Measurements from ENCODE around the gene NPLOC4.

Gene NPLOC4

DNA sequence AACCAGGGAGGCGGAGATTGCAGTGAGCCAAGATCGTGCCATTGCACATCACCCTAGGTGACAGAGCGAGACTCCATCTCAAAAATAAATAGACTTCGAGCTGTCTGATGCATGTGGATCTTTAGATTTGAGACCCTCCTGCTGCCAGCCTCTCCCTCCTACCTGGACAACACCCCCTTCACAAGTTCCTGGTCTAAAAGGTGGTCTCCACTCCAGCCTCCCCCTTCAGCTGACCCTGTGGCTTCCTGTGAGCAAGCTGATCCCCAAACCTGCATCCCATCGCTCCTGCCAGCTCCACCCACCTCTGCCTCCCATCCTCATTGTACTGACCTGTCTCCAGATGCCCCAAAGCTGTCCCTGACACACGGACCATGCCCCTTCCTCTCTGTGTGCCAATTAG lies 57.6 kb downstream of the NPLOC4 start:
- Histone ChIP-seq H3K9me3 (ENCODE audit: control insufficient read depth, low read length) (no peaks in the 10 kb centered on the region), H3K27ac (ENCODE audit: insufficient read depth, low read length, poor library complexity, severe bottlenecking) (no peak overlapping the region), H3K4me3 (ENCODE audit: insufficient read depth, low read depth, low read length, poor library complexity, severe bottlenecking) (no peak overlapping the region), H3K27me3 (replicated peaks; ENCODE audit: control insufficient read depth, insufficient read depth, low read length, poor library complexity, severe bottlenecking) (no peaks in the 10 kb centered on the region), H3K4me1 (ENCODE audit: control insufficient read depth, insufficient read depth, low read length, poor library complexity, severe bottlenecking) (no peaks in the 10 kb centered on the region), H3K36me3 (ENCODE audit: control insufficient read depth, insufficient read depth, low read length) (peaks cover 35% of the 10 kb centered on the region)
- no peak for DNase-seq

DNA sequence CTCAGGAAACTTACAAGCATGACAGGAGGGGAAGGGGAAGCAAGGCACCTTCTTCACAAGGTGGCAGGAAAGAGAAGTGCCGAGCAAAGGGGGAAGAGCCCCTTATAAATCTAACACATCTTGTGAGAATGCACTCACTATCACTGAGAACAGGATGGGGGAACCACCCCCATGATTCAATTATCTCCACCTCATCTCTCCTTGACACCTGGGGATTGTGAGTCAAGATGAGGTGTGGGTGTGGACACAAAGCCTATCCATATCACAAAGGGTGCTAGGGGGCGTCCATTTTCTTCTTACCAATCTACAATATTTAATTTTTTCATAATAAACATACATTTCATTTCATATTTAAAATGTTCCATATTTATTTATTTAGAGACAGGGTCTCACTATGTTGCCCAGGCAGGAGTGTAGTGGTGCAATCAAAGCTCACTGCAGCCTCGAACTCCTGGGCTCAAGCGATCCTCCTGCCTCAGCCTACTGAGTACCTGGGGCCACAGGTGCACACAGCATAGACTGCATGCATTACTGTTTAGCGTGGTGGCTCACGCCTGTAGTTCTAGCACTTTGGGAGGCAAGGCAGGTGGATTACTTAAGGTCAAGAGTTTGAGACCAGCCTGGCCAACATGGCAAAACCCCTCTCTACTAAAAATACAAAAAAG lies 58.2 kb downstream of the NPLOC4 start:
- DNase-seq: no peak
- H3K4me3 ChIP-seq (ENCODE audit: insufficient read depth, low read depth, low read length, poor library complexity, severe bottlenecking): no peak overlapping the region
- H3K36me3 ChIP-seq (ENCODE audit: control insufficient read depth, insufficient read depth, low read length): peaks cover 35% of the 10 kb centered on the region
- no peak overlapping the region for H3K27ac ChIP-seq (ENCODE audit: insufficient read depth, low read length, poor library complexity, severe bottlenecking)
- no peaks in the 10 kb centered on the region for H3K27me3 ChIP-seq (replicated peaks; ENCODE audit: control insufficient read depth, insufficient read depth, low read length, poor library complexity, severe bottlenecking)
- no peaks in the 10 kb centered on the region for H3K9me3 ChIP-seq (ENCODE audit: control insufficient read depth, low read length)
- no peaks in the 10 kb centered on the region for H3K4me1 ChIP-seq (ENCODE audit: control insufficient read depth, insufficient read depth, low read length, poor library complexity, severe bottlenecking)

DNA sequence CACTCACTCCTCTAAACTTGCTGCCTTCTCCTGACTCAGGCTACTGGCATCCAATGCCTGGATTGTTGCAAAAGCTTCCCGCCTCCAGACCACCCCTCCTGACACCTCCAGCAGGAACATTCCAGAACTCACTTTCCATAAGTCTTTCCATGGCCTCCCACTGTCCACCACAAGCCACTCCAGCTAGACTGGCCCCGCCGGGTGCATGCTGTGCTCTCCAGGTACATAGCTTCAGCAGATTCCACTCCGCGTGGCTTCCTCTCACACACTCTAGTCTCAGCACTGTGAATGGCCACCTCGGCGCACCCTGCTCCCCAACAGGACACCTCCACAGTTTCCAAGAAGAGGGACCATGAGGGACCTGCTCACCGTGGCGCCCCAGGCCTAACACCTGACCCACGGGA lies 58.9 kb downstream of the NPLOC4 start:
- H3K27me3 ChIP-seq (replicated peaks; ENCODE audit: control insufficient read depth, insufficient read depth, low read length, poor library complexity, severe bottlenecking): no peaks in the 10 kb centered on the region
- no peak overlapping the region for H3K4me3 ChIP-seq (ENCODE audit: insufficient read depth, low read depth, low read length, poor library complexity, severe bottlenecking)
- H3K27ac ChIP-seq (ENCODE audit: insufficient read depth, low read length, poor library complexity, severe bottlenecking): no peak overlapping the region
- H3K4me1 ChIP-seq (ENCODE audit: control insufficient read depth, insufficient read depth, low read length, poor library complexity, severe bottlenecking): no peaks in the 10 kb centered on the region
- no peak for DNase-seq
- H3K9me3 ChIP-seq (ENCODE audit: control insufficient read depth, low read length): no peaks in the 10 kb centered on the region
- H3K36me3 ChIP-seq (ENCODE audit: control insufficient read depth, insufficient read depth, low read length): peaks cover 32% of the 10 kb centered on the region

DNA sequence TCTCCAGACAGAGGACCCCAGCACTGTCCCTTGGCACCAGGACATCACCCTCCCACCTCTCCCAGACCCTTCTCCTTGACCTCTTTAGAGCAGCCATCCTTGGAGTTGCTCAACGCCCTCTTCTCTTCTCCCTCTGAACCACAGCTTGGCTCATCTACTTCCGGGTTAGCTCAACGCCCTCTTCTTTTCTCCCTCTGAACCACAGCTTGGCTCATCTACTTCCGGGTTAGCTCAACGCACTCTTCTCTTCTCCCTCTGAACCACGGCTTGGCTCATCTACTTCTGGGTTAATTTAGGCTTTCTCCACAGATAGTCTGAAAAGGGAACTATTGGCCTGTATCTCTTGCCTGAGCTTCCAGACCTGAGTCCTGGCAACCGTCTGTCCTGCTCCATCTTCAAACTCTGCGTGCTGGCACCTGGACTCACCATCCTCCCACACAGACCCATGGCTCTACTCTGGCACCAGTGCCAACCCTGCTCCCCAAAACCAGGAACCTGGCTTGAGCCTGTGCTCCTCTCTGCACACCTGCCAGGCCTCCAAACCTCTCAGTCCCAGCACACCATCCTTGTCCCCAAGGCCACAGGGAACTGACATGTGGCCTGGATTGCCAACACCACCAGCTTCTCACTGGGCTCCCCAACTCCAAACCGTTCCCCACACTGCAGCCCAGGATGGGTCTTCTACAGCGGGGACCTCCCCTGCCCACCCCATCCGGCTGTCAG lies 59.5 kb downstream of the NPLOC4 start:
- no peaks in the 10 kb centered on the region for H3K27me3 ChIP-seq (replicated peaks; ENCODE audit: control insufficient read depth, insufficient read depth, low read length, poor library complexity, severe bottlenecking)
- peaks cover 26% of the 10 kb centered on the region for H3K36me3 ChIP-seq (ENCODE audit: control insufficient read depth, insufficient read depth, low read length)
- no peaks in the 10 kb centered on the region for H3K4me1 ChIP-seq (ENCODE audit: control insufficient read depth, insufficient read depth, low read length, poor library complexity, severe bottlenecking)
- no peak for DNase-seq
- H3K27ac ChIP-seq (ENCODE audit: insufficient read depth, low read length, poor library complexity, severe bottlenecking): no peak overlapping the region
- H3K4me3 ChIP-seq (ENCODE audit: insufficient read depth, low read depth, low read length, poor library complexity, severe bottlenecking): no peak overlapping the region
- H3K9me3 ChIP-seq (ENCODE audit: control insufficient read depth, low read length): no peaks in the 10 kb centered on the region

DNA sequence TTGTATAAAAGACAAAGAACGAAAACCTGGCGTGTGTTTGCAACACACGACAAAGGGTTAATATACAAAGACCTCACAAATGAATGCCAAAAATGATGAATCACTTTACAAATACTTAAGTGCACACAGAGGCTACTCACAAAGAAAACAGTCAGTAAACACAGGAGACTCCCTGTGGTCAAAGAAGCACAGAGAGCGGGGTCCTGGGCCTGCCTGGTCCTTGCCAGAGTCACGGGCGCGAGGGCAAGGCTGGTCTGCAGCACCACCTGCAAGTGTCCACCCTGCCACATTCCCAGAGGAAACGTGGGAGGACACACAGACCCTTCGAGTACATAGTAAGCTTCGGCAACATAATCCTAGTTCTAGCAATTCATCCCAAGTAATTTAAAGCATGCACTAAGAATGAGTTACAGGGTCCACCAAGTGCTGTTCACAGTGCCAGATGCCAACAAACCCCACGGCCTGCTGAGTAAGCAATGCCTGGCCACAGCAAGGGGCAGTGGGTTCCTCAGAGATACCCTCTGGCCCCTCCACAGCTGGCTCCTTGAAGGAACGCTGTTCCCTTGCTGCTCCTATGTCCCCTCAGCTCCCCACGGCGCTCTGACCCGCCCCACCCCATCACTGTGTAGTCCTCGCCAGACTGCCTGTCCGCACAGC lies 60.2 kb downstream of the NPLOC4 start:
- Histone ChIP-seq H3K36me3 (ENCODE audit: control insufficient read depth, insufficient read depth, low read length) (peaks cover 22% of the 10 kb centered on the region), H3K9me3 (ENCODE audit: control insufficient read depth, low read length) (no peaks in the 10 kb centered on the region), H3K4me3 (ENCODE audit: insufficient read depth, low read depth, low read length, poor library complexity, severe bottlenecking) (no peak overlapping the region), H3K4me1 (ENCODE audit: control insufficient read depth, insufficient read depth, low read length, poor library complexity, severe bottlenecking) (no peaks in the 10 kb centered on the region), H3K27me3 (replicated peaks; ENCODE audit: control insufficient read depth, insufficient read depth, low read length, poor library complexity, severe bottlenecking) (no peaks in the 10 kb centered on the region), H3K27ac (ENCODE audit: insufficient read depth, low read length, poor library complexity, severe bottlenecking) (no peak overlapping the region)
- DNase-seq: no peak

DNA sequence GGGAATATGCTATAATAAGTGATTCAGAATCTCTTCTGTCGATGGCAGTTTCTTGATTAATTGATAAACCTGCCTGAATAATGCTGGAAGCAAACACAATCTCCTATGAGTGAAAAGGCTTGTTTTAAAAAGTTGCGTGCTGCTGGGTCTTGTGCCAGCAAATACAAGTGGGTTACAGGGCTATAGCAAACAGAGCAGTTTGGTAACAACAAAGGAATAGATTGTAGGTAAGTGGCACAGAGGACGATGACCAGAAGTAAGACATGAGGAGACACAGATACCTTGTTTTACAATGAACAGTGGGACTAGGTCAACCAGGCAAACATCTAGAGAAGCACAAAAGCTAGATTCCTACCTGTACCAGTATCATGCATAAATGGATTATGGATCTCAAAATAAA lies 61.1 kb downstream of the NPLOC4 start:
- Histone ChIP-seq H3K4me1 (ENCODE audit: control insufficient read depth, insufficient read depth, low read length, poor library complexity, severe bottlenecking) (no peaks in the 10 kb centered on the region), H3K4me3 (ENCODE audit: insufficient read depth, low read depth, low read length, poor library complexity, severe bottlenecking) (no peak overlapping the region), H3K27ac (ENCODE audit: insufficient read depth, low read length, poor library complexity, severe bottlenecking) (no peak overlapping the region), H3K36me3 (ENCODE audit: control insufficient read depth, insufficient read depth, low read length) (peaks cover 27% of the 10 kb centered on the region), H3K9me3 (ENCODE audit: control insufficient read depth, low read length) (no peaks in the 10 kb centered on the region), H3K27me3 (replicated peaks; ENCODE audit: control insufficient read depth, insufficient read depth, low read length, poor library complexity, severe bottlenecking) (no peaks in the 10 kb centered on the region)
- DNase-seq: no peak

DNA sequence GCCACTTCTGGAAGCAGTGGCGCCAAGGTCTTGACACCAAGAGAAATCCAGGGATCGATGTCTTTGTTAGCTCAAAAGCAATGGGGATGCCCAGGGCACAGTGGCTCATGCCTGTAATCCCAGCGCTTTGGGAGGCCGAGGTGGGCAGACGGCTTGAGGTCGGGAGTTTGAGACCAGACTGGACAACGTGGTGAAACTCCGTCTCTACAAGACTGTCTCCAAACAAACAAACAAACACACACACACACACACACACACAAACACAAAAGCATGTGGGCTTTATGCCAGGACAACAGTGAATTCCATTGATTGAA lies 62.3 kb downstream of the NPLOC4 start:
- Histone ChIP-seq H3K27ac (ENCODE audit: insufficient read depth, low read length, poor library complexity, severe bottlenecking) (no peak overlapping the region), H3K36me3 (ENCODE audit: control insufficient read depth, insufficient read depth, low read length) (peaks cover 34% of the 10 kb centered on the region), H3K4me3 (ENCODE audit: insufficient read depth, low read depth, low read length, poor library complexity, severe bottlenecking) (no peak overlapping the region), H3K9me3 (ENCODE audit: control insufficient read depth, low read length) (no peaks in the 10 kb centered on the region), H3K4me1 (ENCODE audit: control insufficient read depth, insufficient read depth, low read length, poor library complexity, severe bottlenecking) (no peaks in the 10 kb centered on the region), H3K27me3 (replicated peaks; ENCODE audit: control insufficient read depth, insufficient read depth, low read length, poor library complexity, severe bottlenecking) (no peaks in the 10 kb centered on the region)
- no peak for DNase-seq

DNA sequence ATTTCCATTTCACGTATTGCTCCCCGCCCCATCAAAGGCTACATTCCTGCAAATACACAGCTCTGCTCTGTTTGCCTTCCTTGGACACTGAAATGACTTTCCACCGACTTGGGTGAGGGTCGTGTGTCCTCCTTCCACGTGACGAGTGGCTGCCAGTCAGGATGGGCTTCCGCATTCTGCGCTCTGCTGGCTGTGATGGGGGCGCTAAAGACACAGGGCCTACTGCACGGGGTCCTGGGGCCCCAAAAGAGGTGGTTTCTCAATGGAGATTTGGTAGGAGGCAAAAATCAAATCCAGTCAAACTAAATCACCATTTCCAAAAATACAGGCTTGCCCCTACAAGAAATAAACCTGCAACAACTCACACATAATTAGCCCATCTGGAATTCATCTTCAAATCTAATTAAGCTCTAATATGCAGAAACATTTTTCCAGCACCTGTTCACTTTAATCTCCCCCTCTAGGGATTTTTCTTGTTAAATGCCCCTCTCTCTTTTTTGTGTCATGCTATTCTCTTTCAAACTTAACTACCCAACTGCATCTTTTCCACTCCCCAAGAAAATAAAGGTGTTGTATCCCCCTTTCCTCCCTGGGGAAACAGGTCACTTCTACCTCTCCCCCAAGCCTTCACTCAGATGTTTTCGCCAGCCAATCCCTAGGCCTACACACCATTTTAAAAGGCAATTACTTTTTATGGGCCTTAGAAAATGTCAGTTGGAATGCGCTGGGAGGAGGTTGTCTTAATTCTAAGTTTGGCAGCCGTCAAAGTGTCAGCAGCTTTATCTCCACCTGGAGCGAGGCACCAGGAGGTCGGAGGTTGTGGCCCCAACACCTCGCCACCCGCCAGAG lies 62.9 kb downstream of the NPLOC4 start:
- Histone ChIP-seq H3K36me3 (ENCODE audit: control insufficient read depth, insufficient read depth, low read length) (peaks cover 39% of the 10 kb centered on the region), H3K27me3 (replicated peaks; ENCODE audit: control insufficient read depth, insufficient read depth, low read length, poor library complexity, severe bottlenecking) (no peaks in the 10 kb centered on the region), H3K27ac (ENCODE audit: insufficient read depth, low read length, poor library complexity, severe bottlenecking) (no peak overlapping the region), H3K4me3 (ENCODE audit: insufficient read depth, low read depth, low read length, poor library complexity, severe bottlenecking) (no peak overlapping the region), H3K9me3 (ENCODE audit: control insufficient read depth, low read length) (no peaks in the 10 kb centered on the region), H3K4me1 (ENCODE audit: control insufficient read depth, insufficient read depth, low read length, poor library complexity, severe bottlenecking) (no peaks in the 10 kb centered on the region)
- no peak for DNase-seq

DNA sequence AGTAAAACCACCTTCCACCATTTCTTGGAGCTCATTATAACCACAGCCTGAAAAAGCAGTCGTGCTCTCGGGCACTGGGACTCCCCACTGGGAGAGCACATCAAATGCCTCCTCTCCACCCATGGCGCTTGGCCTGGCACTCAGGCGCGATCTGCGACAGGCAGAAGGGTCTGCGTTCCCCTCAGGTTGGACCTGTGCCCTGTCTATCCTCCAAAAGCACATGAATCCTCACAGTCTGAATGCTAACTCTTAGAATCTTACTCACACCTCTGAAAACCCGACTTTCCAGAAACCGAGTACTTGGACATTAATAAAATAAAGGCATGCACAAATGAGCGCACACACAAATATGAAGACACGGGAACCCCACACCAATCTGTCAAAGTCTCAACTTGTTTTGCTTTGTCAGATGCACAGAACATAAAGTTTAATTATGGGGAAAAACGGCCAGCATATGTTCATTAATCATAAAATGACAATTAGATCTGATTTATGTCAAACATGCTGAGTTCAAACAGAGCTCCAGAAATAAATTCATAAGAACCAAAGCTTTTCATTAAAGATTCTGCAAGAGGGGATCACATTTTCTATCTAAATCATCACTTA lies 64.2 kb downstream of the NPLOC4 start:
- H3K27ac ChIP-seq (ENCODE audit: insufficient read depth, low read length, poor library complexity, severe bottlenecking): no peak overlapping the region
- no peak for DNase-seq
- H3K9me3 ChIP-seq (ENCODE audit: control insufficient read depth, low read length): no peaks in the 10 kb centered on the region
- no peak overlapping the region for H3K4me3 ChIP-seq (ENCODE audit: insufficient read depth, low read depth, low read length, poor library complexity, severe bottlenecking)
- H3K36me3 ChIP-seq (ENCODE audit: control insufficient read depth, insufficient read depth, low read length): peaks cover 49% of the 10 kb centered on the region
- H3K27me3 ChIP-seq (replicated peaks; ENCODE audit: control insufficient read depth, insufficient read depth, low read length, poor library complexity, severe bottlenecking): no peaks in the 10 kb centered on the region
- H3K4me1 ChIP-seq (ENCODE audit: control insufficient read depth, insufficient read depth, low read length, poor library complexity, severe bottlenecking): no peaks in the 10 kb centered on the region

Measured in effector memory CD4-positive, alpha-beta T cell (primary cell).